GM10266 (cell line): ENCODE measurements around the gene KCNQ2.

Experiments used
- DNase-seq: peaks from one replicate; pipeline ENCODE4 v3.0.0; 2012; ENCODE audit errors: extremely low spot score
- CTCF ChIP-seq: IDR thresholded peaks from 2 replicates; pipeline ENCODE4 v1.5.1; 2012; ENCODE audit warnings: mild to moderate bottlenecking, low read depth; ENCODE audit not compliant: control insufficient read depth, insufficient read depth; ENCODE audit errors: missing control alignments

KCNQ2 gene

GRCh38 chr20:63493563-63494020 lies 21.1 kb upstream of the KCNQ2 start:
- TF ChIP-seq CTCF: no peak
- DNase-seq: no peak

DNA sequence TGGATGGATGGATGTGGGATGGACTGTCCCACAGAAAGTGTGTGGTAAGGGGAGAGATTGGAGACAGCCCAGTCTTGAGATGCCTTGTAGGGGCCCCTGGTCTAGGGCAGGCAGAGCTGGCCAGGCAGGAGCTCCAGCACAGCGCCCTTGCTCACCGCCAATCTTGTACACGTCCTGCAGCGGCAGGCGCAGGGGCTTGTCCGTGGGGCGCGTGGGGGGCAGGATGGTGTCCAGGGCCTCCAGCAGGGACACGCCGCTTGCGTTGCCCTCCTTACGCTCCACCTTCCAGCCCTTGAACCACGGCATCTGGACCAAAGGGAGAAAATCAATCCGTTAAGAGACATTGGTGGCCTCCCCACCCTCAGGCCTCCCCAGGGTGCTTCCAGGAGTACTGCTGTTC lies 20.5 kb upstream of the KCNQ2 start:
- no peak for DNase-seq
- no peak for TF ChIP-seq CTCF

DNA sequence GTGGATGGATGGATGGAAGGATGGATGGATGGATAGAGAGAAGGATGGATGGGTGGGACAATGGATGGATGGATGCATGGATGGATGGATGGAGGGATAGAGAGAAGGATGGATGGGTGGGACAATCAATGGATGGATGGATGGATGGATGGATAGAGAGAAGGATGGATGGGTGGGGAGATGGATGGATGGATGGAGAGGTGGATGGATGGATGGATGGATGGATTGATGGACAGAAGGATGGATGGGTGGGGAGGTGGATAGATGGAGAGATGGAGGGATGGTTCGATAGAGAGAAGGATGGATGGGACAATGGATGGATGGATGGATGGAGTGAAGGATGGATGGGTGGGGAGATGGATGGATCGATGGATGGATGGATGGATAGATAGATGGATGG lies 20.1 kb upstream of the KCNQ2 start:
- TF ChIP-seq CTCF: no peak
- no peak for DNase-seq

GRCh38 chr20:63491635-63492230 lies 19.3 kb upstream of the KCNQ2 start:
- TF ChIP-seq CTCF: no peak
- DNase-seq: no peak

DNA sequence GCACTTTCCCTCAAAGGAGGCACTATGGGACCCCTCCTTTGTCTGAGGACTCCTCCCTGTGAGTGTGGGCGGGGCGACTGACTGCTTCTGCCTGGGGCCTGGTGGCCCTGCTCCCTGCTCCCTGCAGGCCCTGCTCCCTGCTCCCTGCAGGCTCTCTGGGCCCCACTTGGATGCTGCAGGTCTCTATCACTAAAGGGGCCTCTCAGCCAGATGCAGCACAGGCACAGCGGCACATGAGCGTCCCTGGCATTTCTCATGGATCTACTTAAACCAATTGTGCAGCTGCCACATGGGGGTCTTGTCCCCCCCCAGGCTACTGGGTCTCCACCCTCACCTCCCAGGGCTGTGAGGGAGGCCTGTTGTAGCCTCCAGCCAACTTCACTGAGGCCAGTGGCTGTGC lies 18.6 kb upstream of the KCNQ2 start:
- DNase-seq: no peak
- TF ChIP-seq CTCF: no peak

GRCh38 chr20:63490416-63490815 lies 18.0 kb upstream of the KCNQ2 start:
- no peak for DNase-seq
- no peak for TF ChIP-seq CTCF

DNA sequence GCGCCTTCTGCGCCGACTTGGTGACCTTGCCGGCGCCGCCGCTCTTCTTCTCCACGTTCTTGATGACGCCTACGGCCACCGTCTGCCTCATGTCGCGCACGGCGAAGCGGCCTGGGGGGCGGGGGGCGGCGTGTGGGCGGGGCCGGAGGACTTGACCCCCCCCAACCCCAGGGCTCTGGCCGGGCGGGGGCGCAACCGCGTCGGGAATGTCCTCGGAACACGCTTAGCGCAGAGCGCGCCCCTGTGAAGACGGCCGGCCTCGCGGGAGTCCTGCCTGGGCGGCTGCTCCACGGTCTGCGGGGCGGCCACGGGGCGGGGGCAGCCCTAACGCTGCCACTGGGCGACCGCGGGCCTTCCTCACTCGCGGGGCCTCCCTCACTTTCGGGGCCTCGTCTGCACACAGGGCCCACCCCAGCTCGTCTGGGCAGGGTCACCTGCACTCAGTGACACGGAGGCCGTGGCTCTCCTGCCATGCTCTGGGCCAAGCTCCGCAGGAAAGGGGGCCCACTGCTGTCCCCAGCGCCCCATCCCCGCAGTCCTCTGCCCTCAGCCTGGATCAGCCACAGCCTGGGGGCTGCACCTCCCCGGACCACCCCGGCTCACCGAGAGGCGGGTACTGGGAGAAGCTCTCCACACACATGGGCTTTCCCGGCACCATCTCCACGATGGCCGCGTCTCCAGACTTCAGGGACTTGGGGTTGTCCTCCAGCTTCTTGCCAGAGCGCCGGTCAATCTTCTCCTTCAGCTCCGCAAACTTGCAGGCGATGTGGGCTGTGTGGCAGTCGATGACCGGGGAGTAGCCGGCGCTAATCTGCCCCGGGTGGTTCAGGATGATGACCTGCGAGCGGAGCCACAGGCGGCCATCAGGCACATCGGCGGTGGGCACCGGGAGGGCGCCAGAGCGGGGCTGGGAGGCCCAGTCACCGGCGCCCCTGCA lies 16.1 kb upstream of the KCNQ2 start:
- no peak for DNase-seq
- TF ChIP-seq CTCF: no peak
